Thyroid gland (tissue), 4 donors: ENCODE data around the gene ACVR1B.

Experiments
- CTCF ChIP-seq, 6 experiments: fragments of 200-600 bp in 3 of 6; fragments of 450-650 bp in 3 of 6; sonication (generic) in 3 of 6; IDR thresholded peaks; one replicate each; pipeline ENCODE4 v1.5.1; 2016 to 2019; ENCODE audit warnings: antibody characterized with exemption in 6 of 6, mild to moderate bottlenecking in 2 of 6, inconsistent platforms in 1 of 6, moderate library complexity in 1 of 6
- POLR2A ChIP-seq, 2 donors: fragments of 450-650 bp; IDR thresholded peaks; one replicate each; pipeline ENCODE4 v1.6.1; 2017; ENCODE audit warnings: antibody characterized with exemption in 2 of 2, mild to moderate bottlenecking in 2 of 2, moderate library complexity in 1 of 2

- TF ChIP-seq CTCF (IDR thresholded peaks at IDR 0.05) (no peak), POLR2A (IDR thresholded peaks at IDR 0.05) (no peak)
Measured at GRCh38 chr12:51977320-51977753, 25.8 kb downstream of the ACVR1B start.
